ENCODE results near the gene EBI3.

DNA sequence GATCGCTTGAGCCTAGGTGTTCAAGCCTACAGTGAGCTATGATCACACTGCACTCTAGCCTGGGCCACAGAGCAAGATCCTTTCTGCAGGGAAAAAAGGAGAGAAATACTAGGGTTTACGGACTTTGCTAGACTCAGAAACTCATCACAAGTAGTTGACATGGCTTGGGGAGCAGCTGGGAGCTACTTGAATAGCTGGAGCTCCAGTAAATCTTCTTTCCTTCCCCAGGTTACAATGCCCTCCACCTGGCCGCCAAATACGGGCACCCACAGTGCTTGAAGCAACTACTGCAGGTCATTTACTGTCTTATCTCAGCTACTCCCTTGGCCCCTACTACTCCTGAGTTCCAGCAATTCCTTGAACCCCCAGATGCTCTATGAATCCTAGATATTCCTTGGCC, 27.5 kb upstream of the EBI3 start:
- TF ChIP-seq, protein P1, sequence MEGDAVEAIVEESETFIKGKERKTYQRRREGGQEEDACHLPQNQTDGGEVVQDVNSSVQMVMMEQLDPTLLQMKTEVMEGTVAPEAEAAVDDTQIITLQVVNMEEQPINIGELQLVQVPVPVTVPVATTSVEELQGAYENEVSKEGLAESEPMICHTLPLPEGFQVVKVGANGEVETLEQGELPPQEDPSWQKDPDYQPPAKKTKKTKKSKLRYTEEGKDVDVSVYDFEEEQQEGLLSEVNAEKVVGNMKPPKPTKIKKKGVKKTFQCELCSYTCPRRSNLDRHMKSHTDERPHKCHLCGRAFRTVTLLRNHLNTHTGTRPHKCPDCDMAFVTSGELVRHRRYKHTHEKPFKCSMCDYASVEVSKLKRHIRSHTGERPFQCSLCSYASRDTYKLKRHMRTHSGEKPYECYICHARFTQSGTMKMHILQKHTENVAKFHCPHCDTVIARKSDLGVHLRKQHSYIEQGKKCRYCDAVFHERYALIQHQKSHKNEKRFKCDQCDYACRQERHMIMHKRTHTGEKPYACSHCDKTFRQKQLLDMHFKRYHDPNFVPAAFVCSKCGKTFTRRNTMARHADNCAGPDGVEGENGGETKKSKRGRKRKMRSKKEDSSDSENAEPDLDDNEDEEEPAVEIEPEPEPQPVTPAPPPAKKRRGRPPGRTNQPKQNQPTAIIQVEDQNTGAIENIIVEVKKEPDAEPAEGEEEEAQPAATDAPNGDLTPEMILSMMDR (IDR thresholded peaks at IDR 0.05) = no peak
- TF ChIP-seq POLR2A (IDR thresholded peaks at IDR 0.05) (no peak), POLR2AphosphoS5 (IDR thresholded peaks at IDR 0.05) (no peak)
